KMS-11 (cell line): ENCODE results near the gene ISG20.

ENCODE experiments used
- H2AFZ ChIP-seq: fragments of 200-600 bp; sonication (generic); 2 replicates; pipeline ENCODE4 v1.6.1; 2016; ENCODE audit warnings: antibody characterized with exemption, mixed run types, low read depth
- H3K27ac ChIP-seq: fragments of 200-600 bp; sonication (generic); 2 replicates; pipeline ENCODE4 v1.6.1; 2016; ENCODE audit warnings: mild to moderate bottlenecking, mixed run types
- H3K27me3 ChIP-seq: fragments of 200-600 bp; sonication (generic); 2 replicates; pipeline ENCODE4 v1.6.1; 2017; ENCODE audit warnings: mild to moderate bottlenecking, low read depth, mixed run types, moderate library complexity; ENCODE audit not compliant: insufficient read depth
- H3K36me3 ChIP-seq: fragments of 200-600 bp; sonication (generic); 2 replicates; pipeline ENCODE4 v1.6.1; 2017; ENCODE audit warnings: mild to moderate bottlenecking, mixed run types; ENCODE audit not compliant: insufficient read depth
- H3K4me1 ChIP-seq: fragments of 200-600 bp; sonication (generic); 2 replicates; pipeline ENCODE4 v1.6.1; 2016; ENCODE audit warnings: mild to moderate bottlenecking, low read depth, mixed run types; ENCODE audit not compliant: poor library complexity, severe bottlenecking
- H3K4me2 ChIP-seq: fragments of 200-600 bp; sonication (generic); 2 replicates; pipeline ENCODE4 v1.7.0; 2016; ENCODE audit warnings: mild to moderate bottlenecking, mixed run types
- H3K4me3 ChIP-seq: fragments of 200-600 bp; sonication (generic); IDR thresholded peaks from 2 replicates; pipeline ENCODE4 v1.6.1; 2017; ENCODE audit warnings: low read depth, low read length, mixed read lengths; ENCODE audit not compliant: insufficient read depth
- H3K79me2 ChIP-seq: fragments of 200-600 bp; sonication (generic); 2 replicates; pipeline ENCODE4 v1.6.1; 2016; ENCODE audit warnings: low read depth, mixed run types; ENCODE audit not compliant: insufficient read depth
- H3K9ac ChIP-seq: fragments of 200-600 bp; sonication (generic); 2 replicates; pipeline ENCODE4 v1.6.1; 2016; ENCODE audit warnings: mild to moderate bottlenecking, mixed run types
- H4K20me1 ChIP-seq: fragments of 200-600 bp; sonication (generic); 2 replicates; pipeline ENCODE4 v1.6.1; 2016; ENCODE audit warnings: mild to moderate bottlenecking, mixed run types; ENCODE audit not compliant: insufficient read depth
- CTCF ChIP-seq: fragments of 200-600 bp; sonication (generic); conservative IDR thresholded peaks from 2 replicates; pipeline ENCODE4 v1.6.1; 2017; ENCODE audit warnings: low read depth, mild to moderate bottlenecking, antibody characterized with exemption, low read length, moderate library complexity, mixed read lengths

Gene ISG20

GRCh38 chr15:88621789-88622604 lies 16.8 kb upstream of the ISG20 start:
- Histone ChIP-seq H3K4me1 (peaks cover 43% of the 10 kb centered on the region), H3K79me2 (peaks cover 58% of the 10 kb centered on the region), H3K27me3 (no peaks in the 10 kb centered on the region), H3K4me3 (no peak overlapping the region), H4K20me1 (peaks cover 33% of the 10 kb centered on the region), H3K4me2 (peak overlapping the region; percentile 75), H2AFZ (0 out of 2 replicates have a peak overlapping the region, but pooled peaks have one; percentile 33), H3K27ac (peak overlapping the region; percentile 87), H3K36me3 (peaks cover 1% of the 10 kb centered on the region; the same call in 1 of the 2 replicates), H3K9ac (peak overlapping the region; percentile 99)
- no peak for TF ChIP-seq CTCF

- Histone ChIP-seq H3K4me3 (no peak overlapping the region), H3K36me3 (peaks cover 7% of the 10 kb centered on the region; the same call in 1 of the 2 replicates), H3K79me2 (peaks cover 64% of the 10 kb centered on the region), H3K9ac (peak overlapping the region; percentile 99), H3K4me1 (peaks cover 49% of the 10 kb centered on the region), H2AFZ (no peak overlapping the region), H3K27me3 (no peaks in the 10 kb centered on the region), H4K20me1 (peaks cover 37% of the 10 kb centered on the region), H3K27ac (peak overlapping the region; percentile 87; the same call in 1 of the 2 replicates), H3K4me2 (peak overlapping the region; percentile 75)
- no peak for TF ChIP-seq CTCF
Observed at GRCh38 chr15:88622605-88622975, 16.2 kb upstream of the ISG20 start.

- peaks cover 9% of the 10 kb centered on the region; the same call in 1 of the 2 replicates for H3K36me3 ChIP-seq
- H3K79me2 ChIP-seq, result peaks cover 68% of the 10 kb centered on the region
- H3K4me1 ChIP-seq, result peaks cover 53% of the 10 kb centered on the region
- H3K4me3 ChIP-seq, result no peak overlapping the region
- H3K27me3 ChIP-seq, result no peaks in the 10 kb centered on the region
- H3K27ac ChIP-seq, result peak overlapping the region; percentile 87
- H2AFZ ChIP-seq, result no peak overlapping the region
- H4K20me1 ChIP-seq, result peaks cover 41% of the 10 kb centered on the region
- peak overlapping the region; percentile 75 for H3K4me2 ChIP-seq
- TF ChIP-seq CTCF, result no peak
- peak overlapping the region; percentile 99; the same call in 1 of the 2 replicates for H3K9ac ChIP-seq
Observed at GRCh38 chr15:88623061-88623460, 15.8 kb upstream of the ISG20 start.

GRCh38 chr15:88623632-88624031 lies 15.2 kb upstream of the ISG20 start:
- Histone ChIP-seq H3K4me2 (peak overlapping the region; percentile 75), H3K27me3 (no peaks in the 10 kb centered on the region), H3K4me1 (peaks cover 59% of the 10 kb centered on the region), H2AFZ (no peak overlapping the region), H4K20me1 (peaks cover 47% of the 10 kb centered on the region), H3K79me2 (peaks cover 74% of the 10 kb centered on the region), H3K9ac (peak overlapping the region; percentile 99; the same call in 1 of the 2 replicates), H3K4me3 (no peak overlapping the region), H3K36me3 (peaks cover 9% of the 10 kb centered on the region; the same call in 1 of the 2 replicates), H3K27ac (peak overlapping the region; percentile 87)
- TF ChIP-seq CTCF, result no peak
